ENCODE results near the gene NAA10.

- TF ChIP-seq POLR2A (IDR thresholded peaks at IDR 0.05) (no peak), EP300 (IDR thresholded peaks at IDR 0.05; ENCODE audit: low read depth) (no peak), CTCF (IDR thresholded peaks at IDR 0.05) (no peak), POLR2AphosphoS5 (IDR thresholded peaks at IDR 0.05) (no peak)
These were observed 47.9 kb downstream of the NAA10 start for GRCh38 chrX:153886915-153887314.
